GM19193 (cell line): Measurements from ENCODE around the gene MAP3K9.
A peak's percentile ranks its signal among the peaks of the same experiment; 100 is the strongest.

ENCODE experiments used
- POLR2A ChIP-seq: IDR thresholded peaks from 4 replicates; pipeline ENCODE4 v1.6.1; 2011; ENCODE audit not compliant: insufficient read depth, insufficient read length; ENCODE audit errors: extremely low read depth

MAP3K9 gene

GRCh38 chr14:70828188-70828587 is 18.9 kb upstream of the MAP3K9 start:
- TF ChIP-seq POLR2A: no peak

- no peak for TF ChIP-seq POLR2A
Observed at GRCh38 chr14:70827752-70828151, 18.4 kb upstream of the MAP3K9 start.

- no peak for TF ChIP-seq POLR2A
Observed at GRCh38 chr14:70827347-70827746, 18.0 kb upstream of the MAP3K9 start.

- TF ChIP-seq POLR2A: no peak
Observed at GRCh38 chr14:70823281-70823680, 14.0 kb upstream of the MAP3K9 start.

- no peak for TF ChIP-seq POLR2A
Observed at GRCh38 chr14:70822530-70823185, 13.3 kb upstream of the MAP3K9 start.

- TF ChIP-seq POLR2A: no peak
Observed at GRCh38 chr14:70821584-70822529, 12.5 kb upstream of the MAP3K9 start.

GRCh38 chr14:70816525-70816924 is 7.2 kb upstream of the MAP3K9 start:
- TF ChIP-seq POLR2A: no peak

GRCh38 chr14:70814466-70814865 is 5.2 kb upstream of the MAP3K9 start:
- no peak for TF ChIP-seq POLR2A

GRCh38 chr14:70812124-70812818 is 3.0 kb upstream of the MAP3K9 start:
- TF ChIP-seq POLR2A: no peak

- TF ChIP-seq POLR2A: no peak
Observed at GRCh38 chr14:70811578-70811977, 2.3 kb upstream of the MAP3K9 start.

GRCh38 chr14:70811050-70811449 is 1.7 kb upstream of the MAP3K9 start:
- no peak for TF ChIP-seq POLR2A

GRCh38 chr14:70810621-70811020 is 1.3 kb upstream of the MAP3K9 start:
- no peak for TF ChIP-seq POLR2A

GRCh38 chr14:70808416-70809224 is 693 bp downstream of the MAP3K9 start:
- TF ChIP-seq POLR2A: no peak

GRCh38 chr14:70807898-70808415 is 1.4 kb downstream of the MAP3K9 start:
- TF ChIP-seq POLR2A: peak; percentile 24

GRCh38 chr14:70804556-70805162 is 4.7 kb downstream of the MAP3K9 start:
- TF ChIP-seq POLR2A: no peak
